ENCODE measurements around the gene ETV3L.
"Not testable (repeated sequence)": the region's sequence is repeated elsewhere in the genome, so short reads cannot be mapped to it uniquely, and the experiment has no call there.

Gene ETV3L

GRCh38 chr1:157080714-157081113, 18.9 kb downstream of the ETV3L start:
- no peak for DNase-seq (ENCODE audit: low read depth in 1 of 2, low spot score in 1 of 2)

- no peak for DNase-seq (ENCODE audit: low read depth in 1 of 2, low spot score in 1 of 2)
These were observed 22.2 kb downstream of the ETV3L start for GRCh38 chr1:157077394-157077793.

GRCh38 chr1:157073944-157074685, 25.5 kb downstream of the ETV3L start:
- DNase-seq (ENCODE audit: low read depth in 1 of 2, low spot score in 1 of 2), result no peak

- DNase-seq (ENCODE audit: low read depth in 1 of 2, low spot score in 1 of 2), result no peak
These were observed 30.0 kb downstream of the ETV3L start for GRCh38 chr1:157069601-157070000.

- not testable (repeated sequence) for DNase-seq (ENCODE audit: low read depth in 1 of 2, low spot score in 1 of 2)
These were observed 40.4 kb downstream of the ETV3L start for GRCh38 chr1:157059241-157059640.

- DNase-seq (ENCODE audit: low read depth in 1 of 2, low spot score in 1 of 2), result no peak
These were observed 43.3 kb downstream of the ETV3L start for GRCh38 chr1:157056269-157056668.

GRCh38 chr1:157055729-157056128, 43.9 kb downstream of the ETV3L start:
- not testable (repeated sequence) for DNase-seq (ENCODE audit: low read depth in 1 of 2, low spot score in 1 of 2)

- DNase-seq (ENCODE audit: low read depth in 1 of 2, low spot score in 1 of 2), result no peak
These were observed 48.8 kb downstream of the ETV3L start for GRCh38 chr1:157050836-157051235.

GRCh38 chr1:157047062-157047410, 52.6 kb downstream of the ETV3L start:
- no peak for DNase-seq (ENCODE audit: low read depth in 1 of 2, low spot score in 1 of 2)

GRCh38 chr1:157045250-157046218, 54.1 kb downstream of the ETV3L start, which contains the start of gene ARHGEF11:
Gene ARHGEF11, minus strand, starts transcription at chr1:157045742. Its CDS starts 1,412 bp downstream, at chr1:157044330.
- peak in 1 of 2 donors; percentile 5 for DNase-seq (ENCODE audit: low read depth in 1 of 2, low spot score in 1 of 2)

- no peak for DNase-seq (ENCODE audit: low read depth in 1 of 2, low spot score in 1 of 2)
These were observed 55.3 kb downstream of the ETV3L start for GRCh38 chr1:157044326-157044725.

- no peak for DNase-seq (ENCODE audit: low read depth in 1 of 2, low spot score in 1 of 2)
These were observed 55.9 kb downstream of the ETV3L start for GRCh38 chr1:157043685-157044084.

GRCh38 chr1:157042846-157043245, 56.8 kb downstream of the ETV3L start:
- DNase-seq (ENCODE audit: low read depth in 1 of 2, low spot score in 1 of 2), result no peak
